Upper lobe of right lung (tissue), 1 donor: ENCODE measurements around the gene MCTP1. TPM values are rescaled to one million over a fixed set of nuclear protein-coding genes. Genes with fewer than 3 reads are reported as not detected.

Experiments used
- ATAC-seq: fragments of 200-7000 bp; cut with Tn5 transposase; one replicate; pipeline ENCODE4 v1.9.1; 2020; ENCODE audit warnings: mild to moderate bottlenecking, moderate library complexity
- DNase-seq: peaks from one replicate; pipeline ENCODE4 v3.0.0-alpha.2; 2020
- H3K27ac ChIP-seq: fragments of 200-600 bp; one replicate; pipeline ENCODE4 v1.8.0; 2022
- H3K27me3 ChIP-seq: fragments of 200-600 bp; one replicate; pipeline ENCODE4 v1.8.0; 2022; ENCODE audit warnings: mild to moderate bottlenecking
- H3K36me3 ChIP-seq: fragments of 200-600 bp; one replicate; pipeline ENCODE4 v1.8.0; 2022
- H3K4me1 ChIP-seq: fragments of 200-600 bp; one replicate; pipeline ENCODE4 v1.8.0; 2022
- H3K4me3 ChIP-seq: fragments of 200-600 bp; one replicate; pipeline ENCODE4 v1.8.0; 2022; ENCODE audit warnings: mild to moderate bottlenecking
- H3K9me3 ChIP-seq: fragments of 200-600 bp; one replicate; pipeline ENCODE4 v1.8.0; 2022
- intact Hi-C: fragments of 100-400 bp; cut with DNase I; formaldehyde crosslinking; loops from one replicate; pipeline ENCODE4 v1.11.0; 2022
- total RNA-seq: library from RNA; stranded (reverse); fragmentation: NEBNext Ultra II Directional; extraction: Animal tissue kit (Norgen Biotek cat#: 25700); gene quantifications from one replicate; pipeline ENCODE4 v1.2.1, GENCODE V29; 2021
- TF ChIP-seq, protein P1 (sequence below): fragments of 200-600 bp; IDR thresholded peaks from one replicate; pipeline ENCODE4 v1.8.0; 2022; ENCODE audit warnings: antibody characterized with exemption
- donor health status: DM: no; HTN: yes; CAD: no; lungs with severe emphysema.

MCTP1 gene
- total RNA-seq, 1 donor from 2014 or later: 40.7 TPM

DNA sequence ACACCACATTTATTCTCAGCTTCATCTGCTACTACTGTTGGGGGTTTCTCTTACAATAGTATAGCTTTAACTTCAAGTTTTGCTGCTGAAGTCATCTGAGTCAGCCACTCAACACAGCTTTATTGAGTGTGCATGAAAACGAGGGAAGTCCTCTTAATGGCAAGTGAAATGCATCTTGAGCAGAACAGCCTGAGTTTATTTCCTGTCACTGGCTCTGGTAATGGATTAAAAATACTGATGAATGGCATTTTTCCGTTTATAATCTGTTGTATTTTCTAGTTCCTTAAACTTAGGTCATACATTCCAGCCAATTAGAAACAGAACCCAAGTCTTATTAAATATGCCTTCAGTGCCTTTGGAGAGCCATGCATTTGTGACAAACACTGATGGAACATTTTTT lies 427.8 kb downstream of the MCTP1 start:
- DNase-seq: no peak
- Histone ChIP-seq H3K4me3 (no peak overlapping the region), H3K9me3 (no peaks in the 10 kb centered on the region), H3K36me3 (no peaks in the 10 kb centered on the region), H3K27ac (no peak overlapping the region), H3K4me1 (no peaks in the 10 kb centered on the region), H3K27me3 (no peaks in the 10 kb centered on the region)
- no peak for ATAC-seq
- TF ChIP-seq, protein P1, sequence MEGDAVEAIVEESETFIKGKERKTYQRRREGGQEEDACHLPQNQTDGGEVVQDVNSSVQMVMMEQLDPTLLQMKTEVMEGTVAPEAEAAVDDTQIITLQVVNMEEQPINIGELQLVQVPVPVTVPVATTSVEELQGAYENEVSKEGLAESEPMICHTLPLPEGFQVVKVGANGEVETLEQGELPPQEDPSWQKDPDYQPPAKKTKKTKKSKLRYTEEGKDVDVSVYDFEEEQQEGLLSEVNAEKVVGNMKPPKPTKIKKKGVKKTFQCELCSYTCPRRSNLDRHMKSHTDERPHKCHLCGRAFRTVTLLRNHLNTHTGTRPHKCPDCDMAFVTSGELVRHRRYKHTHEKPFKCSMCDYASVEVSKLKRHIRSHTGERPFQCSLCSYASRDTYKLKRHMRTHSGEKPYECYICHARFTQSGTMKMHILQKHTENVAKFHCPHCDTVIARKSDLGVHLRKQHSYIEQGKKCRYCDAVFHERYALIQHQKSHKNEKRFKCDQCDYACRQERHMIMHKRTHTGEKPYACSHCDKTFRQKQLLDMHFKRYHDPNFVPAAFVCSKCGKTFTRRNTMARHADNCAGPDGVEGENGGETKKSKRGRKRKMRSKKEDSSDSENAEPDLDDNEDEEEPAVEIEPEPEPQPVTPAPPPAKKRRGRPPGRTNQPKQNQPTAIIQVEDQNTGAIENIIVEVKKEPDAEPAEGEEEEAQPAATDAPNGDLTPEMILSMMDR: no peak
- intact Hi-C loops: no loop called here

DNA sequence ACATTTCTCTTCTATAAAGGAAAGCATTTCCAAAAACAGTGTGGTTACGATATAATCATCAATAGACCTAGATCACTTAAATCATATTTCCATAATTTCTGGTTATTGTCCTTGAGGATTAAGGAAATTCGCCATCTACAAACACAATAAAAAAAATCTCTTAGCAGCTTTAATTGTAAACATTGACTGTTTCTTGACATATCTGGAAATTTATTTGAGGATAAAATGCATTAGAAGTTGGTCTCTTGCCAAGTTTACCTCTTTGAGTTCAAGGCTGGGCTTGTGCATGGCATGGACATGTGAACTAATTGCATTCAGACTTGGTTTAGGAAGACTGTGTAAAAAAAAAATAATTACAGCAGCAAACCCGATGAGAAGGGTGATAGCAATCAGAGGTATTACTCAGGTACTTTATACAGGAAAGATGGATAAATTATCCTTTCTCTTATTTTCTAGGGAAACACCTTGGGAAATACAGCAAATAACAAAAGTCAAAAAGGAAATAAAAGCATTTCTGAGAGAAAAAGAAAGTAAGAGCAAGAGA lies 428.6 kb downstream of the MCTP1 start:
- ATAC-seq: no peak
- intact Hi-C loops: no loop called here
- Histone ChIP-seq H3K9me3 (no peaks in the 10 kb centered on the region), H3K36me3 (no peaks in the 10 kb centered on the region), H3K4me3 (no peak overlapping the region), H3K27me3 (no peaks in the 10 kb centered on the region), H3K4me1 (no peaks in the 10 kb centered on the region), H3K27ac (no peak overlapping the region)
- TF ChIP-seq, protein P1: no peak
- DNase-seq: no peak

- Histone ChIP-seq H3K27ac (no peak overlapping the region), H3K9me3 (no peaks in the 10 kb centered on the region), H3K27me3 (no peaks in the 10 kb centered on the region), H3K4me1 (no peaks in the 10 kb centered on the region), H3K36me3 (no peaks in the 10 kb centered on the region), H3K4me3 (no peak overlapping the region)
- TF ChIP-seq, protein P1: no peak
- DNase-seq (no peak), ATAC-seq (no peak)
- intact Hi-C loops: no loop called here
These were observed 429.4 kb downstream of the MCTP1 start for GRCh38 chr5:94855543-94855942.

GRCh38 chr5:94853120-94853519 lies 431.8 kb downstream of the MCTP1 start:
- Histone ChIP-seq H3K4me1 (no peaks in the 10 kb centered on the region), H3K36me3 (no peaks in the 10 kb centered on the region), H3K27ac (no peak overlapping the region), H3K9me3 (no peaks in the 10 kb centered on the region), H3K27me3 (no peaks in the 10 kb centered on the region), H3K4me3 (no peak overlapping the region)
- TF ChIP-seq, protein P1: no peak
- DNase-seq (no peak), ATAC-seq (no peak)
- intact Hi-C loops: no loop called here

DNA sequence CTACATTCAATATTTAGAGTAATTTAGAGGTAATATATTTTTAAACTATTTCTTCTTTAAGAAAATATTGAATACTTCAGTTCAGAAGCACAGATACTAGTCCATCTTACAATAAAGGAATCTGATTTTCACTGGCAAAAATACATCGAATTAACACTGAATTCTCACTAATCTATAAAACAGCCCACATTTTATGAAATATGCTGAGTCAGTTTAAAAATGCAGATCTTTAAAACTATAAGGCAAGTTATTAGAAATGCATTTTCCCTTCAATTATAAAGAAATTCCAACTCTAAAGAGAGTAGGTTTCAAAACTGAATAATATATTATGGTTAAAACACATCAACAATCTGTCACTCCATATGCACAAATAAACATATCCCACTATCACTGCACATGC lies 433.9 kb downstream of the MCTP1 start:
- no peak overlapping the region for H3K27ac ChIP-seq
- no peaks in the 10 kb centered on the region for H3K9me3 ChIP-seq
- no peaks in the 10 kb centered on the region for H3K4me1 ChIP-seq
- no peak for ATAC-seq
- no peaks in the 10 kb centered on the region for H3K36me3 ChIP-seq
- DNase-seq: no peak
- H3K4me3 ChIP-seq: no peak overlapping the region
- intact Hi-C loops: no loop called here
- H3K27me3 ChIP-seq: no peaks in the 10 kb centered on the region
- TF ChIP-seq, protein P1: no peak
